ENCODE results near the gene SMCR8. TPM values are rescaled to one million over a fixed set of nuclear protein-coding genes. Genes with fewer than 3 reads are reported as not detected.

SMCR8 gene
- total and polyA plus RNA-seq, 10 of the 15 experiments (the other 5 are each of a cell fraction or from before 2014, with no cell fraction given): 0.52 to 16.4 (median 8.0) TPM

- Histone ChIP-seq H2AFZ (ENCODE audit: control insufficient read depth, low read depth, low read length) (peak overlapping the region; percentile 98), H3K4me3 (peak overlapping the region; percentile 89), H3K4me2 (ENCODE audit: control insufficient read depth, insufficient read depth) (peak overlapping the region; percentile 56), H3K4me1 (ENCODE audit: control insufficient read depth, insufficient read depth, low read length) (peaks cover 22% of the 10 kb centered on the region), H3K79me2 (ENCODE audit: control insufficient read depth, insufficient read depth, low read length) (peaks cover 73% of the 10 kb centered on the region), H3K27ac (ENCODE audit: control insufficient read depth, insufficient read depth) (peak overlapping the region; percentile 84), H3K9ac (ENCODE audit: control insufficient read depth, insufficient read depth, low read length) (peak overlapping the region; percentile 90), H4K20me1 (ENCODE audit: control insufficient read depth, insufficient read depth) (peaks cover 7% of the 10 kb centered on the region; the same call in 1 of the 2 replicates), H3K27me3 (replicated peaks in 1 of 2; ENCODE audit: control insufficient read depth in 2 of 2, insufficient read depth in 2 of 2, low read length in 1 of 2) (no peaks in the 10 kb centered on the region), H3K9me3 (replicated peaks; ENCODE audit: control insufficient read depth, insufficient read depth, low read length) (no peaks in the 10 kb centered on the region), H3K36me3 (ENCODE audit: control insufficient read depth in 2 of 2, insufficient read depth in 2 of 2, low read length in 1 of 2) (peaks cover 0 to 9% of the 10 kb centered on the region in 2 experiments; a peak in 1 of 4 replicates)
- ATAC-seq: peak; percentile 3; the same call in 1 of the 3 replicates
- POLR2A ChIA-PET: no interaction called here
- FAIRE-seq: no peak
- BruUV-seq (replicated peaks): TSS peak; percentile 76
- TF ChIP-seq MTA2 (IDR thresholded peaks at IDR 0.05; ENCODE audit: low read depth) (no peak), SMAD1 (IDR thresholded peaks at IDR 0.05; ENCODE audit: low read depth, partially characterized antibody) (no peak), SMC3 (IDR thresholded peaks at IDR 0.05; ENCODE audit: borderline replicate concordance, low read length) (no peak), BMI1 (IDR thresholded peaks at IDR 0.05; ENCODE audit: borderline replicate concordance) (no peak), IRF5 (IDR thresholded peaks at IDR 0.05; ENCODE audit: borderline replicate concordance) (no peak), SPI1 (IDR thresholded peaks at IDR 0.05; ENCODE audit: borderline replicate concordance, insufficient read depth, low read depth, low read length) (peak; percentile 80), CBFB (IDR thresholded peaks at IDR 0.05; ENCODE audit: low read depth) (peak; percentile 1; the same call in 1 of the 2 replicates), IKZF2 (IDR thresholded peaks at IDR 0.05) (no peak), MYC (IDR thresholded peaks at IDR 0.05; ENCODE audit: insufficient read depth, insufficient read length, insufficient replicate concordance, low read length, severe bottlenecking) (no peak), SREBF1 (IDR thresholded peaks at IDR 0.05; ENCODE audit: low read length) (no peak), PAX5 (IDR thresholded peaks at IDR 0.05; ENCODE audit: borderline replicate concordance, low read depth, low read length) (0 out of 2 replicates have a peak, but pooled peaks have one; percentile 1), NR2C2 (IDR thresholded peaks at IDR 0.05; ENCODE audit: borderline replicate concordance, control insufficient read depth, insufficient read length, low read depth) (no peak), EP300 (IDR thresholded peaks at IDR 0.05; ENCODE audit: borderline replicate concordance in 1 of 2, control insufficient read depth in 1 of 2, low read depth in 2 of 2, low read length in 2 of 2) (no peak), EZH2 (IDR thresholded peaks at IDR 0.05; ENCODE audit: borderline replicate concordance, control insufficient read depth, low read depth, low read length) (no peak), USF1 (IDR thresholded peaks at IDR 0.05; ENCODE audit: borderline replicate concordance, extremely low read length, insufficient read depth, low read depth, low read length) (no peak), ZNF207 (IDR thresholded peaks at IDR 0.05; ENCODE audit: borderline replicate concordance) (no peak)
- TF ChIP-seq, protein P1, sequence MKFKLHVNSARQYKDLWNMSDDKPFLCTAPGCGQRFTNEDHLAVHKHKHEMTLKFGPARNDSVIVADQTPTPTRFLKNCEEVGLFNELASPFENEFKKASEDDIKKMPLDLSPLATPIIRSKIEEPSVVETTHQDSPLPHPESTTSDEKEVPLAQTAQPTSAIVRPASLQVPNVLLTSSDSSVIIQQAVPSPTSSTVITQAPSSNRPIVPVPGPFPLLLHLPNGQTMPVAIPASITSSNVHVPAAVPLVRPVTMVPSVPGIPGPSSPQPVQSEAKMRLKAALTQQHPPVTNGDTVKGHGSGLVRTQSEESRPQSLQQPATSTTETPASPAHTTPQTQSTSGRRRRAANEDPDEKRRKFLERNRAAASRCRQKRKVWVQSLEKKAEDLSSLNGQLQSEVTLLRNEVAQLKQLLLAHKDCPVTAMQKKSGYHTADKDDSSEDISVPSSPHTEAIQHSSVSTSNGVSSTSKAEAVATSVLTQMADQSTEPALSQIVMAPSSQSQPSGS (IDR thresholded peaks at IDR 0.05; ENCODE audit: low read length): no peak
- TF ChIP-seq, protein P2, sequence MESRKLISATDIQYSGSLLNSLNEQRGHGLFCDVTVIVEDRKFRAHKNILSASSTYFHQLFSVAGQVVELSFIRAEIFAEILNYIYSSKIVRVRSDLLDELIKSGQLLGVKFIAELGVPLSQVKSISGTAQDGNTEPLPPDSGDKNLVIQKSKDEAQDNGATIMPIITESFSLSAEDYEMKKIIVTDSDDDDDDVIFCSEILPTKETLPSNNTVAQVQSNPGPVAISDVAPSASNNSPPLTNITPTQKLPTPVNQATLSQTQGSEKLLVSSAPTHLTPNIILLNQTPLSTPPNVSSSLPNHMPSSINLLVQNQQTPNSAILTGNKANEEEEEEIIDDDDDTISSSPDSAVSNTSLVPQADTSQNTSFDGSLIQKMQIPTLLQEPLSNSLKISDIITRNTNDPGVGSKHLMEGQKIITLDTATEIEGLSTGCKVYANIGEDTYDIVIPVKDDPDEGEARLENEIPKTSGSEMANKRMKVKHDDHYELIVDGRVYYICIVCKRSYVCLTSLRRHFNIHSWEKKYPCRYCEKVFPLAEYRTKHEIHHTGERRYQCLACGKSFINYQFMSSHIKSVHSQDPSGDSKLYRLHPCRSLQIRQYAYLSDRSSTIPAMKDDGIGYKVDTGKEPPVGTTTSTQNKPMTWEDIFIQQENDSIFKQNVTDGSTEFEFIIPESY (IDR thresholded peaks at IDR 0.05): no peak
- intact Hi-C loops (cut with micrococcal nuclease; ENCODE audit: unreplicated experiment) (loop anchor here (2.0 to 5.0 kb wide), 2 partner anchors 55 to 133 kb away; partner anchors contain the start of genes ALKBH5 and MIEF2), in situ Hi-C loops (cut with MboI) (no loop called here)
- CTCF ChIA-PET: no interaction called here
- no peak for DNase-seq (ENCODE audit: low read depth, low spot score)
- SMC1A ChIA-PET (ENCODE audit: uncharacterized antibody, unreplicated experiment): no interaction called here
- RAD21 ChIA-PET (ENCODE audit: unreplicated experiment): no interaction called here
- WGBS (ENCODE audit: insufficient coverage, insufficient replicate concordance, low lambda C conversion rate, missing lambda C conversion rate): 12% methylated on average over 18 of the region's 18 CpGs
Observed at GRCh38 chr17:18315562-18315922, 449 bp downstream of the SMCR8 start.
